ENCODE measurements around the gene TERC. TPM values are rescaled to one million over a fixed set of nuclear protein-coding genes. Genes with fewer than 3 reads are reported as not detected.

TERC gene
- total and polyA plus RNA-seq, 10 of the 15 experiments (the other 5 are each of a cell fraction or from before 2014, with no cell fraction given) = 0.43 to 125 (median 6.2) TPM; not detected in 4

Small RNA genes within 50 kb of the gene (small RNA-seq; reads per million reads assigned to genes)
- not detected for gene RNU6-637P

Other genes with a start within 250 kb of the TERC start
Only the 7 nearest of the 8 such genes appear.
- not detected in 2 replicates for gene MECOM, start 101.3 kb downstream of the TERC start, total RNA-seq (2014; rRNA removed)
- not detected in 2 replicates for gene MECOM, start 101.3 kb downstream of the TERC start, total RNA-seq (2014; rRNA removed; fragmentation: Illumina TruSeq; extraction: Trizol)
- 0.03 and 0.13 TPM in 2 replicates for gene MECOM, start 101.3 kb downstream of the TERC start, total RNA-seq (2021)
- gene MECOM, start 101.3 kb downstream of the TERC start, polyA plus RNA-seq (2011; rRNA removed) = not detected in 2 replicates
- not detected in 2 replicates for gene MECOM, start 101.3 kb downstream of the TERC start, polyA plus RNA-seq (2014; fragmentation: Illumina TruSeq; extraction: Trizol)
- not detected for gene MECOM, start 101.3 kb downstream of the TERC start, polyA plus RNA-seq (2014; fragmentation: Nextera tagmentation; extraction: Ambion mirVana)
- gene MECOM, start 101.3 kb downstream of the TERC start, polyA plus RNA-seq (2014; rRNA removed) = not detected in 2 replicates
- gene MECOM, start 101.3 kb downstream of the TERC start, polyA plus RNA-seq (2016; fragmentation: Nextera tagmentation; extraction: Ambion mirVana) = not detected
- gene ACTRT3, start 4.5 kb upstream of the TERC start, total RNA-seq (2014; rRNA removed) = 0.11 TPM in 1 of 2 replicates, not detected in the other
- 0.09 and 0.14 TPM in 2 replicates for gene ACTRT3, start 4.5 kb upstream of the TERC start, total RNA-seq (2014; rRNA removed; fragmentation: Illumina TruSeq; extraction: Trizol)
- 0.11 and 0.31 TPM in 2 replicates for gene ACTRT3, start 4.5 kb upstream of the TERC start, total RNA-seq (2021)
- 0.04 and 0.05 TPM in 2 replicates for gene ACTRT3, start 4.5 kb upstream of the TERC start, polyA plus RNA-seq (2011; rRNA removed)
- gene ACTRT3, start 4.5 kb upstream of the TERC start, polyA plus RNA-seq (2014; fragmentation: Illumina TruSeq; extraction: Trizol) = 0.09 and 0.14 TPM in 2 replicates
- gene ACTRT3, start 4.5 kb upstream of the TERC start, polyA plus RNA-seq (2014; fragmentation: Nextera tagmentation; extraction: Ambion mirVana) = under 1 TPM in 1 of 2 experiments, not detected in 1; 0.02 TPM
- gene ACTRT3, start 4.5 kb upstream of the TERC start, polyA plus RNA-seq (2014; rRNA removed) = 0.15 and 0.22 TPM in 2 replicates
- under 1 TPM; 0.24 to 0.58 TPM for gene ACTRT3, start 4.5 kb upstream of the TERC start, polyA plus RNA-seq (2016; fragmentation: Nextera tagmentation; extraction: Ambion mirVana)
- 11.4 and 13.8 TPM in 2 replicates for gene MYNN, start 8.3 kb upstream of the TERC start, total RNA-seq (2014; rRNA removed)
- gene MYNN, start 8.3 kb upstream of the TERC start, total RNA-seq (2014; rRNA removed; fragmentation: Illumina TruSeq; extraction: Trizol) = 14.1 and 16.7 TPM in 2 replicates
- 9.9 and 11.7 TPM in 2 replicates for gene MYNN, start 8.3 kb upstream of the TERC start, total RNA-seq (2021)
- gene MYNN, start 8.3 kb upstream of the TERC start, polyA plus RNA-seq (2011; rRNA removed) = 20.5 and 29.9 TPM in 2 replicates
- gene MYNN, start 8.3 kb upstream of the TERC start, polyA plus RNA-seq (2014; fragmentation: Illumina TruSeq; extraction: Trizol) = 13.9 and 19.5 TPM in 2 replicates
- gene MYNN, start 8.3 kb upstream of the TERC start, polyA plus RNA-seq (2014; fragmentation: Nextera tagmentation; extraction: Ambion mirVana) = 10 to 100 TPM; 14.9 to 16.7 TPM
- 8.8 and 9.6 TPM in 2 replicates for gene MYNN, start 8.3 kb upstream of the TERC start, polyA plus RNA-seq (2014; rRNA removed)
- 10 to 100 TPM; 18.3 to 18.8 TPM for gene MYNN, start 8.3 kb upstream of the TERC start, polyA plus RNA-seq (2016; fragmentation: Nextera tagmentation; extraction: Ambion mirVana)
- gene LRRIQ4, start 47.8 kb upstream of the TERC start, total RNA-seq (2014; rRNA removed) = 0.06 and 0.22 TPM in 2 replicates
- gene LRRIQ4, start 47.8 kb upstream of the TERC start, total RNA-seq (2014; rRNA removed; fragmentation: Illumina TruSeq; extraction: Trizol) = 0.09 and 0.13 TPM in 2 replicates
- gene LRRIQ4, start 47.8 kb upstream of the TERC start, total RNA-seq (2021) = 0.15 and 0.21 TPM in 2 replicates
- gene LRRIQ4, start 47.8 kb upstream of the TERC start, polyA plus RNA-seq (2011; rRNA removed) = 0.04 TPM in 1 of 2 replicates, not detected in the other
- gene LRRIQ4, start 47.8 kb upstream of the TERC start, polyA plus RNA-seq (2014; fragmentation: Illumina TruSeq; extraction: Trizol) = 0.12 TPM in 1 of 2 replicates, not detected in the other
- gene LRRIQ4, start 47.8 kb upstream of the TERC start, polyA plus RNA-seq (2014; fragmentation: Nextera tagmentation; extraction: Ambion mirVana) = not detected
- gene LRRIQ4, start 47.8 kb upstream of the TERC start, polyA plus RNA-seq (2014; rRNA removed) = 0.14 TPM in 1 of 2 replicates, not detected in the other
- under 1 TPM; 0.20 to 0.21 TPM for gene LRRIQ4, start 47.8 kb upstream of the TERC start, polyA plus RNA-seq (2016; fragmentation: Nextera tagmentation; extraction: Ambion mirVana)
- gene LRRC34, start 47.8 kb upstream of the TERC start, total RNA-seq (2014; rRNA removed) = 1.5 and 2.4 TPM in 2 replicates
- 2.0 and 2.3 TPM in 2 replicates for gene LRRC34, start 47.8 kb upstream of the TERC start, total RNA-seq (2014; rRNA removed; fragmentation: Illumina TruSeq; extraction: Trizol)
- 0.97 and 1.5 TPM in 2 replicates for gene LRRC34, start 47.8 kb upstream of the TERC start, total RNA-seq (2021)
- 0.24 and 0.71 TPM in 2 replicates for gene LRRC34, start 47.8 kb upstream of the TERC start, polyA plus RNA-seq (2011; rRNA removed)
- gene LRRC34, start 47.8 kb upstream of the TERC start, polyA plus RNA-seq (2014; fragmentation: Illumina TruSeq; extraction: Trizol) = 0.71 and 2.3 TPM in 2 replicates
- 1 to 10 TPM in 1 of 2 experiments, under 1 TPM in 1; 0.34 to 1.4 TPM for gene LRRC34, start 47.8 kb upstream of the TERC start, polyA plus RNA-seq (2014; fragmentation: Nextera tagmentation; extraction: Ambion mirVana)
- gene LRRC34, start 47.8 kb upstream of the TERC start, polyA plus RNA-seq (2014; rRNA removed) = 1.5 and 2.8 TPM in 2 replicates
- gene LRRC34, start 47.8 kb upstream of the TERC start, polyA plus RNA-seq (2016; fragmentation: Nextera tagmentation; extraction: Ambion mirVana) = 1 to 10 TPM; 3.4 to 3.7 TPM
- 0.11 TPM in 1 of 2 replicates, not detected in the other for gene LRRC31, start 104.9 kb upstream of the TERC start, total RNA-seq (2014; rRNA removed)
- gene LRRC31, start 104.9 kb upstream of the TERC start, total RNA-seq (2014; rRNA removed; fragmentation: Illumina TruSeq; extraction: Trizol) = not detected in 2 replicates
- not detected in 2 replicates for gene LRRC31, start 104.9 kb upstream of the TERC start, total RNA-seq (2021)
- gene LRRC31, start 104.9 kb upstream of the TERC start, polyA plus RNA-seq (2011; rRNA removed) = not detected in 2 replicates
- 0.06 TPM in 1 of 2 replicates, not detected in the other for gene LRRC31, start 104.9 kb upstream of the TERC start, polyA plus RNA-seq (2014; fragmentation: Illumina TruSeq; extraction: Trizol)
- under 1 TPM; 0.04 to 0.06 TPM for gene LRRC31, start 104.9 kb upstream of the TERC start, polyA plus RNA-seq (2014; fragmentation: Nextera tagmentation; extraction: Ambion mirVana)
- not detected in 2 replicates for gene LRRC31, start 104.9 kb upstream of the TERC start, polyA plus RNA-seq (2014; rRNA removed)
- gene LRRC31, start 104.9 kb upstream of the TERC start, polyA plus RNA-seq (2016; fragmentation: Nextera tagmentation; extraction: Ambion mirVana) = not detected
- gene SAMD7, start 146.5 kb upstream of the TERC start, total RNA-seq (2014; rRNA removed) = 0.11 TPM in 1 of 2 replicates, not detected in the other
- 0.04 and 0.05 TPM in 2 replicates for gene SAMD7, start 146.5 kb upstream of the TERC start, total RNA-seq (2014; rRNA removed; fragmentation: Illumina TruSeq; extraction: Trizol)
- gene SAMD7, start 146.5 kb upstream of the TERC start, total RNA-seq (2021) = not detected in 2 replicates
- not detected in 2 replicates for gene SAMD7, start 146.5 kb upstream of the TERC start, polyA plus RNA-seq (2011; rRNA removed)
- 0.07 TPM in 1 of 2 replicates, not detected in the other for gene SAMD7, start 146.5 kb upstream of the TERC start, polyA plus RNA-seq (2014; fragmentation: Illumina TruSeq; extraction: Trizol)
- gene SAMD7, start 146.5 kb upstream of the TERC start, polyA plus RNA-seq (2014; fragmentation: Nextera tagmentation; extraction: Ambion mirVana) = under 1 TPM; 0.04 to 0.11 TPM
- 0.03 and 0.10 TPM in 2 replicates for gene SAMD7, start 146.5 kb upstream of the TERC start, polyA plus RNA-seq (2014; rRNA removed)
- under 1 TPM in 1 of 2 experiments, not detected in 1; 0.11 TPM for gene SAMD7, start 146.5 kb upstream of the TERC start, polyA plus RNA-seq (2016; fragmentation: Nextera tagmentation; extraction: Ambion mirVana)

Data from GM12878 (cell line).